Measurements from ENCODE around the gene SPATA6. TPM values are rescaled to one million over a fixed set of nuclear protein-coding genes. Genes with fewer than 3 reads are reported as not detected.
A peak's percentile ranks its signal among the peaks of the same experiment; 100 is the strongest.

Gene SPATA6
- total RNA-seq, 1 experiment from 2014 or later, result 2.7 TPM

DNA sequence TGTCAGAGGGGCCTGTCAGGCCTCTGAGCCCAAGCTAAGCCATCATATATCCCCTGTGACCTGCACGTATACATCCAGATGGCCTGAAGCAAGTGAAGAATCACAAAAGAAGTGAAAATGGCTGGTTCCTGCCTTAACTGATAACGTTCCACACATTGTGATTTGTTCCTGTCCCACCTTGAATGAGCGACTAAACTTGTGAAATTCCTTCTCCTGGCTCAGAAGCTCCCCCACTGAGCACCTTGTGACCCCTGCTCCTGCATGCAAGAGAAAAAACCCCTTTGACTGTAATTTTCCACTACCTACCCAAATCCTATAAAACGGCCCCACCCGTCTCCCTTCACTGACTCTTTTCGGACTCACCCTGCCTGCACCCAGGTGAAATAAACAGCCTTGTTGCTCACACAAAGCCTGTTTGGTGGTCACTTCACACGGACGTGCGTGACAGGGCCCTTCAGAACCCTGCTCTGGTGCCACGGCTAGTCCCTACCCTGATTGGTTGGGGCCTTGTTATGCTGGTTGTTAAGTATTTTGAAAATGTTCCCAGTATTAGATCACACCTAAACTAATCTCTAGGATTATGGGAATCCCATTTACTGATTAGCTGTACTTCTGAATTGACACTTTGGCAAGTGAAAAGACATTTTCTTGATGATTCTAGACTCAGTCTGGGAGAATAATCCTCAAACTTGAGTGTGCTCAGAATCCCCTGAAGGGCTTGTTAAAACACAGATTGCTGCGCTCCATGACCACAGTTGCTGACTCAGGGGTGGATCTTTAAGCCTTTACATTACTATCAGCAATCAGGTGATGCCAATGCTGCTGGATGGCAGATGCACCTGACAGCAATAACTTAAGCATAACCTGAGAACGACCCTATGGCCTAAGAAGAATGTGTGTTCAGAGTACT, 28.8 kb upstream of the SPATA6 start:
- Histone ChIP-seq H3K36me3 (ENCODE audit: insufficient read depth, low read length, poor library complexity, severe bottlenecking) (no peaks in the 10 kb centered on the region), H3K27ac (ENCODE audit: low read depth, low read length, poor library complexity, severe bottlenecking) (no peak overlapping the region), H3K9me3 (ENCODE audit: low read depth, low read length, poor library complexity, severe bottlenecking) (no peaks in the 10 kb centered on the region), H3K27me3 (replicated peaks; ENCODE audit: insufficient read depth, low read depth, low read length, poor library complexity) (no peaks in the 10 kb centered on the region), H3K4me3 (ENCODE audit: low read depth, low read length, poor library complexity, severe bottlenecking) (no peak overlapping the region), H3K4me1 (ENCODE audit: insufficient read depth, low read length, poor library complexity, severe bottlenecking) (no peaks in the 10 kb centered on the region)
- CTCF ChIA-PET, result no interaction called here
- BruUV-seq (replicated peaks), result no TSS peak
- intact Hi-C loops (cut with micrococcal nuclease; ENCODE audit: unreplicated experiment), result no loop called here
- DNase-seq (ENCODE audit: low spot score), result no peak
- TF ChIP-seq CTCF (conservative IDR thresholded peaks at IDR 0.05; ENCODE audit: low read depth, low read length) (no peak), EZH2 (IDR thresholded peaks at IDR 0.05; ENCODE audit: borderline replicate concordance, low read depth, low read length, poor library complexity, severe bottlenecking) (no peak)
- POLR2A ChIA-PET (ENCODE audit: low non-redundant PET), result interaction anchor here (0.6 kb wide), 1 partner anchor 210 kb away, joined by 3 read pairs; no protein-coding TSS in a partner anchor

- H3K4me1 ChIP-seq (ENCODE audit: insufficient read depth, low read length, poor library complexity, severe bottlenecking), result peaks cover 3% of the 10 kb centered on the region
- BruUV-seq (replicated peaks), result no TSS peak
- no peaks in the 10 kb centered on the region for H3K36me3 ChIP-seq (ENCODE audit: insufficient read depth, low read length, poor library complexity, severe bottlenecking)
- H3K27ac ChIP-seq (ENCODE audit: low read depth, low read length, poor library complexity, severe bottlenecking), result no peak overlapping the region
- no peak for DNase-seq (ENCODE audit: low spot score)
- no peaks in the 10 kb centered on the region for H3K9me3 ChIP-seq (ENCODE audit: low read depth, low read length, poor library complexity, severe bottlenecking)
- no peaks in the 10 kb centered on the region for H3K27me3 ChIP-seq (replicated peaks; ENCODE audit: insufficient read depth, low read depth, low read length, poor library complexity)
- no peak for TF ChIP-seq CTCF (conservative IDR thresholded peaks at IDR 0.05; ENCODE audit: low read depth, low read length)
- TF ChIP-seq EZH2 (IDR thresholded peaks at IDR 0.05; ENCODE audit: borderline replicate concordance, low read depth, low read length, poor library complexity, severe bottlenecking), result no peak
- ChIA-PET CTCF (no interaction called here), POLR2A (ENCODE audit: low non-redundant PET) (no interaction called here)
- H3K4me3 ChIP-seq (ENCODE audit: low read depth, low read length, poor library complexity, severe bottlenecking), result no peak overlapping the region
- intact Hi-C loops (cut with micrococcal nuclease; ENCODE audit: unreplicated experiment), result loop anchor here (5.0 kb wide), 1 partner anchor 392 kb away; no protein-coding TSS in a partner anchor
Measured at GRCh38 chr1:48499211-48499735, 27.3 kb upstream of the SPATA6 start.

- POLR2A ChIA-PET (ENCODE audit: low non-redundant PET), result interaction anchor here (0.6 kb wide), 1 partner anchor 32 kb away, joined by 3 read pairs; no protein-coding TSS in a partner anchor
- BruUV-seq (replicated peaks), result no TSS peak
Measured at GRCh38 chr1:48498096-48498791, 26.2 kb upstream of the SPATA6 start.

More at GRCh38 chr1:48498096-48498791, 26.2 kb upstream of the SPATA6 start:
- no peaks in the 10 kb centered on the region for H3K27me3 ChIP-seq (replicated peaks; ENCODE audit: insufficient read depth, low read depth, low read length, poor library complexity)
- peak; percentile 84 for DNase-seq (ENCODE audit: low spot score)
- no peaks in the 10 kb centered on the region for H3K9me3 ChIP-seq (ENCODE audit: low read depth, low read length, poor library complexity, severe bottlenecking)
- no peak overlapping the region for H3K27ac ChIP-seq (ENCODE audit: low read depth, low read length, poor library complexity, severe bottlenecking)
- intact Hi-C loops (cut with micrococcal nuclease; ENCODE audit: unreplicated experiment), result loop anchor here (1.0 to 5.0 kb wide), 2 partner anchors 32 to 391 kb away; no protein-coding TSS in a partner anchor
- H3K36me3 ChIP-seq (ENCODE audit: insufficient read depth, low read length, poor library complexity, severe bottlenecking), result no peaks in the 10 kb centered on the region
- TF ChIP-seq EZH2 (IDR thresholded peaks at IDR 0.05; ENCODE audit: borderline replicate concordance, low read depth, low read length, poor library complexity, severe bottlenecking), result no peak
- peak; percentile 92 for TF ChIP-seq CTCF (conservative IDR thresholded peaks at IDR 0.05; ENCODE audit: low read depth, low read length)
- H3K4me1 ChIP-seq (ENCODE audit: insufficient read depth, low read length, poor library complexity, severe bottlenecking), result peaks cover 9% of the 10 kb centered on the region
- no peak overlapping the region for H3K4me3 ChIP-seq (ENCODE audit: low read depth, low read length, poor library complexity, severe bottlenecking)
- CTCF ChIA-PET, result interaction anchor here (0.7 to 1.4 kb wide), 4 partner anchors 9 to 35 kb away, joined by 3 to 7 read pairs (median 4); partner anchors contain the start of gene SPATA6
